ENCODE measurements around the gene RPL5.

GRCh38 chr1:92840600-92840999, 8.8 kb downstream of the RPL5 start:
- TF ChIP-seq, protein P1, sequence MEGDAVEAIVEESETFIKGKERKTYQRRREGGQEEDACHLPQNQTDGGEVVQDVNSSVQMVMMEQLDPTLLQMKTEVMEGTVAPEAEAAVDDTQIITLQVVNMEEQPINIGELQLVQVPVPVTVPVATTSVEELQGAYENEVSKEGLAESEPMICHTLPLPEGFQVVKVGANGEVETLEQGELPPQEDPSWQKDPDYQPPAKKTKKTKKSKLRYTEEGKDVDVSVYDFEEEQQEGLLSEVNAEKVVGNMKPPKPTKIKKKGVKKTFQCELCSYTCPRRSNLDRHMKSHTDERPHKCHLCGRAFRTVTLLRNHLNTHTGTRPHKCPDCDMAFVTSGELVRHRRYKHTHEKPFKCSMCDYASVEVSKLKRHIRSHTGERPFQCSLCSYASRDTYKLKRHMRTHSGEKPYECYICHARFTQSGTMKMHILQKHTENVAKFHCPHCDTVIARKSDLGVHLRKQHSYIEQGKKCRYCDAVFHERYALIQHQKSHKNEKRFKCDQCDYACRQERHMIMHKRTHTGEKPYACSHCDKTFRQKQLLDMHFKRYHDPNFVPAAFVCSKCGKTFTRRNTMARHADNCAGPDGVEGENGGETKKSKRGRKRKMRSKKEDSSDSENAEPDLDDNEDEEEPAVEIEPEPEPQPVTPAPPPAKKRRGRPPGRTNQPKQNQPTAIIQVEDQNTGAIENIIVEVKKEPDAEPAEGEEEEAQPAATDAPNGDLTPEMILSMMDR (IDR thresholded peaks at IDR 0.05), result no peak
- no peak for TF ChIP-seq POLR2A (IDR thresholded peaks at IDR 0.05)

Data from prostate gland (tissue), 2 donors.